HG03159 (cell line): ENCODE measurements around the gene ATP5MC2.

Experiments used
- ATAC-seq: cut with Tn5 transposase; IDR thresholded peaks from one replicate; pipeline ENCODE4 v1.9.1; 2021; ENCODE audit warnings: mild to moderate bottlenecking, moderate library complexity; ENCODE audit not compliant: unreplicated experiment

Gene ATP5MC2

GRCh38 chr12:53616950-53617349 lies 58.9 kb downstream of the ATP5MC2 start:
- ATAC-seq = no peak
